Measurements from ENCODE around the gene ZNF770.

DNA sequence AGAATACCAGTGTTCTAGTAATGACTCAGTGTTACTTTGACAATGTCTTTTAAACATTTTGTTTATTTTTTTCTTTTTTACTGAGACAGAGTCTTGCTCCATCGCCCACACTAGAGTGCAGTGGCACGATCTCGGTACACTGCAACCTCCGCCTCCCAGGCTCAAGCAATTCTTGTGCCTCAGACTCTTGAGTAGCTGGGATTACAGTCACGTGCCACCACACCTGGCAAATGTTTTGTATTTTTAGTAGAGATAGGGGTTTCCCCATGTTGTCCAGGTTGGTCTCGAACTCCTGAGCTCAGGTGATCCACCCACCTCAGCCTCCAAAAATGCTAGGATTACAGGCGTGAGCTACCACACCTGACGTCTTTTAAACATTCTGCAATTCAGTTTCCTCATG lies 34.2 kb downstream of the ZNF770 start:
- TF ChIP-seq, protein P1, sequence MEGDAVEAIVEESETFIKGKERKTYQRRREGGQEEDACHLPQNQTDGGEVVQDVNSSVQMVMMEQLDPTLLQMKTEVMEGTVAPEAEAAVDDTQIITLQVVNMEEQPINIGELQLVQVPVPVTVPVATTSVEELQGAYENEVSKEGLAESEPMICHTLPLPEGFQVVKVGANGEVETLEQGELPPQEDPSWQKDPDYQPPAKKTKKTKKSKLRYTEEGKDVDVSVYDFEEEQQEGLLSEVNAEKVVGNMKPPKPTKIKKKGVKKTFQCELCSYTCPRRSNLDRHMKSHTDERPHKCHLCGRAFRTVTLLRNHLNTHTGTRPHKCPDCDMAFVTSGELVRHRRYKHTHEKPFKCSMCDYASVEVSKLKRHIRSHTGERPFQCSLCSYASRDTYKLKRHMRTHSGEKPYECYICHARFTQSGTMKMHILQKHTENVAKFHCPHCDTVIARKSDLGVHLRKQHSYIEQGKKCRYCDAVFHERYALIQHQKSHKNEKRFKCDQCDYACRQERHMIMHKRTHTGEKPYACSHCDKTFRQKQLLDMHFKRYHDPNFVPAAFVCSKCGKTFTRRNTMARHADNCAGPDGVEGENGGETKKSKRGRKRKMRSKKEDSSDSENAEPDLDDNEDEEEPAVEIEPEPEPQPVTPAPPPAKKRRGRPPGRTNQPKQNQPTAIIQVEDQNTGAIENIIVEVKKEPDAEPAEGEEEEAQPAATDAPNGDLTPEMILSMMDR (IDR thresholded peaks at IDR 0.05): no peak
- TF ChIP-seq ZFX (IDR thresholded peaks at IDR 0.05; ENCODE audit: borderline replicate concordance): no peak
